ENCODE data around the gene TMTC4.
"Not testable (repeated sequence)": the region's sequence is repeated elsewhere in the genome, so short reads cannot be mapped to it uniquely, and the experiment has no call there.

TMTC4 gene, protein sequence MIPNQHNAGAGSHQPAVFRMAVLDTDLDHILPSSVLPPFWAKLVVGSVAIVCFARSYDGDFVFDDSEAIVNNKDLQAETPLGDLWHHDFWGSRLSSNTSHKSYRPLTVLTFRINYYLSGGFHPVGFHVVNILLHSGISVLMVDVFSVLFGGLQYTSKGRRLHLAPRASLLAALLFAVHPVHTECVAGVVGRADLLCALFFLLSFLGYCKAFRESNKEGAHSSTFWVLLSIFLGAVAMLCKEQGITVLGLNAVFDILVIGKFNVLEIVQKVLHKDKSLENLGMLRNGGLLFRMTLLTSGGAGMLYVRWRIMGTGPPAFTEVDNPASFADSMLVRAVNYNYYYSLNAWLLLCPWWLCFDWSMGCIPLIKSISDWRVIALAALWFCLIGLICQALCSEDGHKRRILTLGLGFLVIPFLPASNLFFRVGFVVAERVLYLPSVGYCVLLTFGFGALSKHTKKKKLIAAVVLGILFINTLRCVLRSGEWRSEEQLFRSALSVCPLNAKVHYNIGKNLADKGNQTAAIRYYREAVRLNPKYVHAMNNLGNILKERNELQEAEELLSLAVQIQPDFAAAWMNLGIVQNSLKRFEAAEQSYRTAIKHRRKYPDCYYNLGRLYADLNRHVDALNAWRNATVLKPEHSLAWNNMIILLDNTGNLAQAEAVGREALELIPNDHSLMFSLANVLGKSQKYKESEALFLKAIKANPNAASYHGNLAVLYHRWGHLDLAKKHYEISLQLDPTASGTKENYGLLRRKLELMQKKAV

DNA sequence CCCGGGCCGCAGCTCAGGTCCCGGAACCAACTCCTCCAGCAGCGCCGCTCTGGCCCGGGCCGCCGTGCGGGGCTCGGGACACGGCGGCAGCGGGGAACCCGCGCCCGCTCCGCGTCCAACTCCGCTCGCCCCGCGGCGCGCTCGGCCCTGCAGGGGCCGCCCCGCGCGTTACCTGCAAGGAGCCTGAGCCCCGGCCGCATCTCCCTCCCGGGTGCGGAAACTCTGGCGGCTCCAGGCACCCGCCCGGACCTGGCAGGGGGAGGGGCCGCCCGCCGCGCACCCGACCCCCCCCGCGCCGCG, at the start of gene TMTC4:
TSS of gene TMTC4 (minus strand) at position 224 of the 300 bp plus-strand sequence. CDS start 4,433 bp downstream, outside the sequence.
- no peak for DNase-seq (ENCODE audit: low read depth in 2 of 2)

DNA sequence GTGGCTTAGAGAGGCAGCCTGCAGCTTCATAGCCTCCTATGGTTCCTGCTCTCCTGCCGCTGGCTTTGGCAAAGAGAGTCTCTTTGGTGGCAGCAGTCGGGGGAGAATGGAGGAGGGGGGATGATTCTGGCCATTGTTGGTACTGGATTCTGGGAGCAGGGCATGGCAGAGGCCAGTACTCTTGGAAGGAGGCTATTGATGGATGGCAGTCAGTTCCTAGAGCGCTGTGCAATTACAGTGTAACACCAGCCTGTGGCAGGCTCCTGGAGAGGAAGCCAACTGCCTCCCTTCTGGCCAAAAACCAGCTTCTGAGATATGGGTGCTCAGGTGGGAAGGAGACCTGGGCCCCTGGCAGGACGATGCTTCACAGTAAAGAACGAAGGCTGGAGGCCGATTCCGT, 47.9 kb upstream of the TMTC4 start:
- no peak for DNase-seq (ENCODE audit: low read depth in 2 of 2)

DNA sequence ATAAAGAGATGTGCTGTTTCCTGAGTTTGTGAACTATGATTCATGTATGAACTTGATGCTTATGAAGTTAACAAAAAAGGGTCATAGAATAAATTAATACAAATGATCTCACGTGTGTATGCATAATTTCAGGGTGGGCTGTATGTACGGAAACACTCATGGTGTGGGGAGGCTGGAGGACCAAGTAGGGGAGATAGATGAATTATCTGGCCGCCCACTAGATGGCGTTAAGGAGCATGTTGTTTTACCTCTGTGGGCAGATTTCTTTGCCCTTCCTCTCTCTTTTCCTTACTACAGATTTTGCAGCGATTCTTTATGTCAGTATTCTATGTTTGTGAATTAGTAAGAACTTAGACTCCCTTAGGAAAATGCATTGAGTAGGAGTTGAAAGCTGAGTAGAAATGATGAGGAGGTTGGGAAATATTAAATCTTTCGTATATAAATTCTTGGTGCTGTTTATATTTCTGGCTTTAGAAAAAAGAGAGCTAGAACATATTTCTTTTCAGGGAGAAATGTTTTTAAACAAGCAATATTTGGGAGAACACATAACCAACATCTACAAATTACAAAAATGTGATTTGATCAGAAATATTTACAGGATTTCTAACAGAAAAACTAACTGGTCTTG, 47.4 kb upstream of the TMTC4 start:
- DNase-seq (ENCODE audit: low read depth in 2 of 2) = peak; percentile 8 to 17

DNA sequence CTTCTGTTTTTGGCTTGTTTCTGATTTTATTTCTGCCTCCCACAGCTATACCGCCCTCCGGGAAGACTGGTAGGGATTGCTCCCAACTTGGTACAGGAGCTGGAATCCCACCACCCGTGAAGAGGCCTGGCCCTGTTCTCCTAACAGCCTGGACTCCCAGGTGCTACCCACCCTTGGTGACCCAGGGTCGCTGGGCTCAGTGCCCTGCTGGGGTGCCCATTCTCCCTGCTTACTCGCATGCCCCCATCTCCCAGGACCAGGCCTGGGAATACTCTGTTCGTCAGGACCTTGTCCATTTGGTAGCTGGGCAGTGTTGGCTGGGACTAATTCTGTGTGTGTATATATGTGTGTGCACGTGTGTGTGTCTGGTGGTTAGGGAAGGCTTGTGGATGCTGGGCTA, 41.0 kb upstream of the TMTC4 start:
- DNase-seq (ENCODE audit: low read depth in 2 of 2) = no peak

DNA sequence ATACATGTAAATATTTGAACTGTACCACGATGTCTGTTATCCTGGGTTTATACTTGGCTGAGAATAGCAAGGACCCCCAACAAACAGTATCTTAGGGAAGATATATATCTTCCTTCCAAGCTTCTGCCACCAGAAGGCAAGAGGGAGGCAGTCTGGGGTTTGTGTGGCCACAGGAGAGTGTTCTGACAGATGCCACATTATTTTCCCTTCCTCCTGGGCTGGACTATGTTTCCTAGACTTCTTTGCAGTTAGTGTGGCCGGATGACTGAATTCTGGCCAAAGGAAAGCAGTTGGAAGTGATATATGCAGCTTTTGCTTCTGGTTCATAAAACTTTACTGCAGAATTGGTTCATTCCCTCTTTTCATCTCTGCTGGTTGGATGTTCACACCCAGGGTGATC, 39.9 kb upstream of the TMTC4 start:
- no peak for DNase-seq (ENCODE audit: low read depth in 2 of 2)

DNA sequence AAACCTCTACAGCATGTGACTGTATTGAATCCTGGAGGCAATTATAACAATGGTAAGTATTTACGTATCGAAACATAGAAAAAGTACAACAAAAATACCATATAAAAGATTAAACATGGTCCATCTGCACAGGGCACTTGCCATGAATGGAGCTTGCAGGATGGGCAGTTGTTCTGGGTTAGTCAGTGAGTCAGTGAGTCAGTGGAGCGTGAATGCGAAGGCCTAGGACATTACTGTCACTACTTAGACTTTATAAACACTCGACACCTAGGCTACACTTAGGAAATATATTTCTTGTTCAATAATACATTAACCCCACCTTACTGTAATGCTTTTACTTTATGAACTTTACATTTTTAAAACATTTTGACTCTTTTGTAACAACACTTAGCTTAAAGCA, 35.6 kb upstream of the TMTC4 start:
- DNase-seq (ENCODE audit: low read depth in 2 of 2) = no peak

DNA sequence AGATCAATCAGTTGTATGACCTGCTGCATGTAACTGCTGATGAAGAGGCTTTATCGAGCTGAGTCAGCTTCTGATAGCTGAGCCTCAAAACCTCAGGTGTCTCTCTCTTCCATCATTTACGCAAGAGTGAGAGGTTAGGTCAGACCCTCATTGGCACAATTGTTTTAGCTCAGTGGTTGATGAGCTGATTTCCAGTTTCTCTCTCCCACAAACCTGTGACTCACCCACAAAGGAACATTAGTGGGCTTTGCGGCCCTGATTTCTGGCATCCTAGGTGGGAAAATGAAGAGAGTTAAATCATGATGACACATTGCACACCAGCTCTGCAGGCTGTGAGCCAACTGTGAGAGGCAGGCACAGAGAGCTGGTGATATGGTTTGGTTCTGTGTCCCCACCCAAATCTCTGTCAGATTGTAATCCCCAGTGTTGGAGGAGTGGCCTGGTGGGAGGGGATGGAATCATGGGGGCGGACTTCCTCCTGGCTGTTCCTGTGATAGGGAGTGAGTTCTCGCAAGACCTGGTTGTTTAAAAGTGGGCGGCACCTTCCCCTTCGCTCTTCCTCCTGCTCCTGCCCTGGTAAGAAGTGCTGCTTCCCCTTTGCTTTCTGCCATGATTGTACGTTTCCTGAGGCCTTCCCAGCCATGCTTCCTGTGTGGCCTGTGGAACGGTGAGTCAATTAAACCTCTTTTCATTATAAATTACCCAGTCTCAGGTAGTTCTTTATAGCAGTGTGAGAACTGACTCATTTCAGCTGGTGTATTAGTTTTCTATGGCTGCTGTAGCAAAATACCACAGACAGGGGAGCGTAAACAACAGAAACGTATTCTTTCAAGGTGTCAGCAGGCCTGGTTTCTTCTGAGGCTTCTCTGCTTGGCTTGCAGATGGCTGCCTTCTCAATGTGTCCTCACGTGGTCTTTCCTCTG, 33.5 kb upstream of the TMTC4 start:
- no peak for DNase-seq (ENCODE audit: low read depth in 2 of 2)

DNA sequence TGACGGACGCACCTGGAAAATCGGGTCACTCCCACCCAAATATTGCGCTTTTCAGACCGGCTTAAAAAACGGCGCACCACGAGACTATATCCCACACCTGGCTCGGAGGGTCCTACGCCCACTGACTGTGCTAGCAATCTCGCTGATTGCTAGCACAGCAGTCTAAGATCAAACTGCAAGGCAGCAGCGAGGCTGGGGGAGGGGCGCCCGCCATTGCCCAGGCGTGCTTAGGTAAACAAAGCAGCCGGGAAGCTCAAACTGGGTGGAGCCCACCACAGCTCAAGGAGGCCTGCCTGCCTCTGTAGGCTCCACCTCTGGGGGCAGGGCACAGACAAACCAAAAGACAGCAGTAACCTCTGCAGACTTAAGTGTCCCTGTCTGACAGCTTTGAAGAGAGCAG, 23.7 kb upstream of the TMTC4 start:
- DNase-seq (ENCODE audit: low read depth in 2 of 2) = not testable (repeated sequence)

DNA sequence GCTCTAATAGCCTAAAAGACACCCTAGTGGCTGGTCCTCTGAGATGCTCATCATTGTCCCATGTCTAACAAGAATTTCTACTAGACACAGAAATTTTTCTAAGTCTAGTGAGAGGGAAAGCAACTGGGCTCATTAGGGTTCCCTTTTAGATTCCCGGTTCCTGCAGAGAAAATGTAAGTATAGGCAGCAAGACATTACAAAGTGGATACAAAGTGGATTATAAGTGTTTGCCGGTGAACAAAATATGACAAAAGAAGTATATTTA, 20.8 kb upstream of the TMTC4 start:
- DNase-seq (ENCODE audit: low read depth in 2 of 2) = no peak

DNA sequence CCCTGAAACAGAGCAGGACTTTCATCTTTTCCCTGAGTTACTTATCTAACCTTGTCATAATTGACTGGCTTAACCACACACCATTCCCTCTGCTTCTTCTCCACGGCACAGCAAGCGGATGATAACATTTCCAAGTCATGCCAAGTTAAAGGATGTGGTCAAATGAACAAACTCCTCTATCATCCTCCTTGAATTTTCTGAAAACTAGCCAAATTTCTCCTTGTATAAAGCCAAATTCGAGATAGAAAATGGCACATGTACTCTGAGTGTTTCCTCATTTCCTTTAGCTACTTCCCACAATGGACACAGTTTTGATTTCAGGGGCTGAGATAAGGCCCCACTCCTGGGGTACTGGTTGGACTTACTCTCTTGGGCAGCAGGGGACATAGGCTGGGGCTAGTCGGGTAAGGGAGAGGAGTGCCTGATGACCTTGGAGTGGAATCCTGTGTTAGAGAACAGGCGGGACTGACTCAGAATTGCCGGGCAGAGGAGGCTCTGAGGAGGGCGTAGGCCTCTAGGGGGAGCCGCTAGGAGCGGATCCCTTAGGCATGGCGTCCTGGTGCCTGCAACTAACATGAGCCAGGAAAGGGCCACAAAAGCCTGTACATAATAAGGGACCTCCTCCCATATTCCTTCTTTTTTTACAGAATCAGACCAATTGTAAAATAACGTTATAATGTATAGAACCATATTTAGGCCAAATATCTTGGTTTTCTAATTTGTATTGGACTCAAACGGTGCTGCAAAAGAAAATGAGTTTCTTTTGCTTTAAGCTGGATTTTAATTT, 20.3 kb upstream of the TMTC4 start:
- no peak for DNase-seq (ENCODE audit: low read depth in 2 of 2)

DNA sequence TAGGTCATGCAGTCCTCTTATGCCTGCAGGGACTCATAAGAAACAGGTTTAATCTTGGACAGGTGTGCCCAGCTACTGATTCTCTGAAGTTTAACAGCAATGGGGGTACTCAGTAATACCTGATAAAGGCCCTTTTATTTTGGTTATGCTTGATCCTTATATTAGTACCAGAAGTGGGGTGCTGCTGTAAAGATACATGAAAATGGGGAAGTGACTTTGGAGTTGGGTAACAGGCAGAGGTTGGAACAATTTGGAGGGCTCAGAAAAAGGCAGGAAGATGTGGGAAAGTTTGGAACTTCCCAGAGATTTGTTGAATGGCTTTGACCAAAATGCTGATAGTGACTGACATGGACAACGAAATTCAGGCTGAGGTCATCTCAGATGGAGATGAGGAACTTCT, 14.6 kb upstream of the TMTC4 start:
- DNase-seq (ENCODE audit: low read depth in 2 of 2) = no peak

DNA sequence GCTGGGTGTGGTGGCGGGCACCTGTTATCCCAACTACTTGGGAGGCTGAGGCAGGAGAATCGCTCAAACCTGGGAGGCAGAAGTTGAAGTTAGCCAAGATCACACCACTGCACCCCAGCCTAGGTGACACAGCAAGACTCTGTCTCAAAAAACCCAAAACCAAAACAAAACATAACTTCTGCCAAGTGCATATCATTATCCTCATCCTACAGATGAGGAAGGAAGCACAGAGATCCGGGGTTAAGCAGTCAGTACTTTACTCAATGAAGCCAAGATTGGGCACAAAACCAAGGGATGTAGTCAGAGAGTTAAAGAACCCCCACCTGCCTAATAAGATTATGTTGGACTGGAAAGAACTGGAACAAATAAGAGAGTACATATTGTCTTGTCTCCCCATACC, 5.5 kb upstream of the TMTC4 start:
- no peak for DNase-seq (ENCODE audit: low read depth in 2 of 2)

DNA sequence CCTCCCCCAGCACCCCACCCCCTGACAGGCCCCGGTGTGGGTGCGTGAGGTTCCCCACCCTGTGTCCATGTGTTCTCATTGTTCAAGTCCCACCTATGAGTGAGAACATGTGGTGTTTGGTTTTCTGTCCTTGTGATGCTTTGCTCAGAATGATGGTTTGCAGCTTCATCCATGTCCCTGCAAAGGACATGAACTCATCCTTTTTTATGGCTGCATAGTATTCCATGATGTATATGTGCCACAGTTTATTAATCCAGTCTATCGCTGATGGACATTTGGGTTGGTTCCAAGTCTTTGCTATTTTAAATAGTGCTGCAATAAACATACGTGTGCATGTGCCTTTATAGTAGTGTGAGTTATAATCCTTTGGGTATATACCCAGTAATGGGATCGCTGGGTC, 2.5 kb upstream of the TMTC4 start:
- DNase-seq (ENCODE audit: low read depth in 2 of 2) = not testable (repeated sequence)

DNA sequence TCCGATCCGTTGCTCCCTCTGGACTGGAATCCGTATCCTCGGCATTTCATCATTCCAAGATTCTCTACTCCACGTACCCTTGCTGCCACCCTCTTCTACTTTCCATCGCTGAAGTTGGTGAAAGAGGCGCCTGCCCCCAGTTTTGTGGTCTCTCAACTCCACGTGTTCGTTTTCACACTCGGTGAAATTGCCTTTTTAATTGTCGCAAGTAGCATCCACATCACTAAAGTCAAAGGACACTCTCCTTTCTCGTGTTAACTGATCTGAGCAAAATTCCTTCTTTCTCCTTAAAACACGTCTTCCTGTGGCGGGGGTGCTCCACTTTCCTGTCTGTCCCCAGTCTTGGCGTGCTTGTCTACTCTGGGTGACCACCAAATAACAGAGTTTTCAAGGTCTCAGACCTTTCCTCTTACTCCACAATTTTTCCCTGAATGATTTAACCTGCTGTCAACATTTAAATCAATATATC, 1.1 kb upstream of the TMTC4 start:
- DNase-seq (ENCODE audit: low read depth in 2 of 2) = peak in 1 of 2 donors; percentile 12

DNA sequence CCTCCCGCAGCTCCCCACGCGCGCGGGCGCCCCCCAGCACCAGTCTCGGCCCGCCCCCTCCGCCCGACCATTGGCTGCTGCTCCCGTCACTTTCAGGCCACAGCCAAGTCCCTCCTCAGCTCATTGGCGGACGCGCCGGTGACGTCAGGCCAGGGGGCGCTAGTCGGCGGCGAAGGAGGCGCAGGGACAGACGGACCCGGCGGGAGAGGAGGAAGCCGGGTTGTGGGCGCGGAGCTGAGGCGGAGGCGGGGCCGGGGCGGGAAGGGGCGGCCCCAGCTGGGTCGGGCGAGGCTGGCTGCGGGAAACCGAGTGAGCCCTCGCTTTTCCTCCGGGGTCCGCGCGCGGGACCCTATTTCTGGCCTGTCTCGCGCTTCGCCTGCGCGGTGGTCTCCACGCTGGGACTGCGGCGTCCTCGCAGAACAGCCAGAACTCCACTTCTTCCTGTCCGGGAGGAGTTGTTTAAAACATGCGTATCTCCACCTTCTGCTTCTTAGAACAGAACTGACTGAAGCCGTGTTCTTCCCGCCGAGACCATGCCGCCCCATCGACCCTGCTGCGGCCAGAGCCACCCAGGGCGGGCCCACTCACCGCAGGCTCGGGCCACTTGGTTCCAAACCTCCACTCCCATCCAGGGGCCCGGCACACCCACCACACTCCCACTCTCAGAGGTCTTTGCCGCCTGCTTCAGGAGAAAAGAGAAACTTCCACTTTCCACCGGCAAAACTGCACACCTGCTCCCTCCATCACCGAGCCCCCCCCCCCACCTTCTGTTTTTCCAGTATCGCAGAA, 471 bp upstream of the TMTC4 start:
- DNase-seq (ENCODE audit: low read depth in 2 of 2) = peak; percentile 99 to 100

DNA sequence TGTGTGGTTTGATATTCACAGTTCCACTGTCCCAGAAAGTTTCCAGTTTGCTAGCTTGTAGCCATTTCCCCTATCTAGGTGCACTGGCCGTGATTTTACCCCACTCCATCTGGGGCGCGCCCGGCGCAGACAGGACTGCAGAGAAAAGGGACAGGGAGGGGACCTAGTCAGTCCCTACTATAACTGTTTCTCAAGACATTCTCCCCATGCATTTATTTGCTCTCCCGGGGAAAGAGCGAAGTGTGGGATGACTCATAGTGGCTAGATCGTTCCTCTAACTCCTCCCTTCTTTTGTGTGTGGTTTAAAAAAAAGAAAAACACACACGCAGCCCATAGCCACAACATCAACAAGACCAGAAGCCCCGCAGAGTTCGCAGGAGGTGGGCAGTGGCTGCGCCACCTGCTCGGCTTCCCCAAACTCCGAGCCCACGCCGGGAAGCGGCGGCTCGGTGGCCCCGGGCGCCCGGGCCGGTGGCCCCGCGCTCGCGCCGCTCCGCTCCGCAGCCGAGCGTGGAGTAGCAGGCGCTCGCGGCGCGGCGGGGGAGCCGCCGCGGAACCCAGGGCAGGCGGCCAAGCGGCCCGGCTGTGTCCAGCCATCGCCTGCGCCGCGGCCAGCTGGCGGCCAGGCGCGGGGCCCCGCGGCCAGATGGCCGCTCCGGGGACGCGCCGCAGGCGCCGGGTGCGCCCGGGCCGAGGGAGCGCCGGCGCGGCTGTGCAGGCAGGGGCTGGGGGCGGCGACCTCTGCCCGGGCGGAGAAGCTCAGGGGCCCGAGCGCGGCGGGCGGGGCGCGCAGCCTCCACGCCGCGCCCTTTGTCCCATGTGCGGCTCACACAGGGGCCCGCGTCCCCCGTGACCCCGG, 653 bp downstream of the TMTC4 start:
- peak; percentile 21 to 48 for DNase-seq (ENCODE audit: low read depth in 2 of 2)

DNA sequence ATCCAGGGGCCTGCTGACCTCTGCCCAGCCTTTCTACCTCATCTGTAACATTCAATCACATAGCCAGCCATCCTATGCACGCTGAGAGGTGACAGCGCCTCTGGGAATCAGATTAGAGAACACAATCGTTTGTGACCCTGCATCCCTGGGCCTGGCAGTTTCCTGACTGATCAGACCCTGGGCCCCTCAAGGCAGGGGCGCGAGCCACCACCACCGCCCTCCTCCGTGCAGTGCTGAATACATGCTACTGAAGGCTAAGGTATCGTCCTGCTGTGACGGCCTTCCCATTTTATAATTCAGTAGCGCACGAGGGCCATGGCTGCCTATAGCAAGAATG, 1.3 kb downstream of the TMTC4 start:
- no peak for DNase-seq (ENCODE audit: low read depth in 2 of 2)

DNA sequence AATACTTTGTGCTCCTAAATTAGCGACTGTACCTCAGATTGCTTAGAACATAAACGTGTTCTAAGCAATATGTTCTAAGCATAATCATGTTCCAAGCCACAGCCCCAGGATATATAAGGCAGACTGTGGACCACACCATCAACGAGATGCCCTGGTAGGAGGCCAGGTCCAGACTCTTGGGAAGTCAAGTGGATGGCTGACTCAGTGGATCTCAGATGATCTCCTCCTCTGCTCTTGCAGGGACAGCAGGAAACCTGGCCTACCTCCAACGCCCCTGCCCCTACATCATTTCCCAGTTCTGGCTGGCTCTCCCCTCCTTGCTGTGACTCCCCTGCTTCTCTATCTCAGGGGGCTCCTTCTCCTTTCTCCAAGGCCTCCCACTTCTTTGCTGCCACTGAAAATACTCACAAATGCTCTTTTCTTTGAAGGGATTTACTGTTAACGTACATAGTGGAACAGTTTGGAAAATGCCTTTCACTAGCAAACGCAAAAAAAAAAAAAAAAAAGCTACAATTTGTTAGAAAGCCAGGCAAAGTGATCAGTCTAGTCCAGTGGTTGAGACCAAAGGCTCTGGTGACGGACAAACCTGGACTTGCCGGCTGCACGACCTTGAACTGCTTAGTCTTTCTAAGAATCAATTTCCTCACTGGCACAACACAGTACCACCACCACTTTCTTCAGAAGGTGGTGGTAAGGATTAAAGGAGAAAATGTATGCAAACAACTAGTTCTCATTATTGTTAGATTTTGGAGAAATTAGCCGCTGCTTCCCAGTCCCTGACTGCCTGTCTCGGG, 3.0 kb downstream of the TMTC4 start:
- DNase-seq (ENCODE audit: low read depth in 2 of 2) = no peak

DNA sequence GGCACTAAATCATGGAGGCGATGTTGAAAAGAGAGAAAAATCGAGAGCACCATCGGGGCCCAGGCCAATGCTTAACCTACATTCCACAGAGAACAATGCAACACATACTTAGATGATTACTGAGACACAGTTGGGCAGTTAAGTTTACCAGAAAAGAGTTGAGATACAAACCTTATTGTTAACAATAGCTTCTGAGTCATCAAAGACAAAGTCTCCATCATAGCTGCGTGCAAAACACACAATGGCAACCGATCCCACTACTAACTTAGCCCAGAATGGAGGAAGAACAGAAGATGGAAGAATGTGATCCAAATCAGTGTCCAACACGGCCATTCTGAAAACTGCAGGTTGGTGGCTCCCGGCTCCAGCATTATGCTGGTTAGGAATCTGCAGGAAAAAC, 6.2 kb downstream of the TMTC4 start:
- no peak for DNase-seq (ENCODE audit: low read depth in 2 of 2)

Data from stimulated activated CD8-positive, alpha-beta memory T cell treated with anti-CD3 and anti-CD28 coated beads, Interleukin-7, amount 100 ng/mL, for 4 hours (primary cell).